Fibroblast of lung (primary cell): ENCODE results near the gene SLC6A19. TPM values are rescaled to one million over a fixed set of nuclear protein-coding genes. Genes with fewer than 3 reads are reported as not detected.

Experiments
- DNase-seq, 2 donors: peaks; one replicate each; pipeline versions ENCODE4 v3.0.0 to v3.0.0-alpha.2; 2010; ENCODE audit warnings: low read depth in 2 of 2
- H2AFZ ChIP-seq: 2 replicates; pipeline ENCODE4 v1.5.1; 2012; ENCODE audit warnings: low read length, control low read depth, inconsistent platforms
- H3K27ac ChIP-seq: 2 replicates; pipeline ENCODE4 v1.5.1; 2011; ENCODE audit warnings: low read length, control low read depth; ENCODE audit not compliant: insufficient read depth
- H3K27me3 ChIP-seq: 2 replicates; pipeline ENCODE4 v1.5.1; 2011; ENCODE audit warnings: mild to moderate bottlenecking, low read length; ENCODE audit not compliant: control insufficient read depth, insufficient read depth
- H3K36me3 ChIP-seq: 2 replicates; pipeline ENCODE4 v1.5.1; 2011; ENCODE audit warnings: low read length; ENCODE audit not compliant: control insufficient read depth, insufficient read depth
- H3K4me1 ChIP-seq: 2 replicates; pipeline ENCODE4 v1.5.1; 2011; ENCODE audit warnings: low read length; ENCODE audit not compliant: control insufficient read depth, insufficient read depth; ENCODE audit errors: extremely low read depth
- H3K4me2 ChIP-seq: 2 replicates; pipeline ENCODE4 v1.5.1; 2011; ENCODE audit warnings: low read length, control low read depth; ENCODE audit not compliant: insufficient read depth; ENCODE audit errors: extremely low read depth
- H3K4me3 ChIP-seq, 4 experiments: fragments of 200-600 bp in 1 of 4; sonication (generic) in 1 of 4; replicated peaks in 1 of 4; 2 replicates each; pipeline ENCODE4 v1.5.1; 2011 to 2016; ENCODE audit warnings: low read length in 4 of 4, low read depth in 3 of 4, mild to moderate bottlenecking in 3 of 4, control low read depth in 2 of 4, inconsistent platforms in 1 of 4, mixed read lengths in 1 of 4; ENCODE audit not compliant: insufficient read depth in 1 of 4; ENCODE audit errors: control extremely low read depth in 1 of 4
- H3K79me2 ChIP-seq: 2 replicates; pipeline ENCODE4 v1.5.1; 2012; ENCODE audit warnings: mild to moderate bottlenecking, low read length, inconsistent platforms; ENCODE audit not compliant: control insufficient read depth, insufficient read depth
- H3K9ac ChIP-seq: 2 replicates; pipeline ENCODE4 v1.5.1; 2011; ENCODE audit warnings: mild to moderate bottlenecking, low read length, control low read depth; ENCODE audit not compliant: insufficient read depth
- H3K9me3 ChIP-seq: 2 replicates; pipeline ENCODE4 v1.5.1; 2012; ENCODE audit warnings: low read depth, low read length; ENCODE audit not compliant: control insufficient read depth, insufficient read depth
- H4K20me1 ChIP-seq: 2 replicates; pipeline ENCODE4 v1.5.1; 2011; ENCODE audit warnings: low read length; ENCODE audit not compliant: control insufficient read depth, insufficient read depth; ENCODE audit errors: extremely low read depth
- EZH2 ChIP-seq: IDR thresholded peaks from 2 replicates; pipeline ENCODE4 v1.5.1; 2012; ENCODE audit warnings: low read length, control low read depth, mild to moderate bottlenecking; ENCODE audit errors: missing control alignments
- polyA plus RNA-seq, 2 donors: library from polyadenylated mRNA; depleted of rRNA in 1 of 2; stranded (reverse) in 1 of 2; unstranded in 1 of 2; fragments of >200 nt; gene quantifications; 2 replicates each; pipeline ENCODE4 v1.2.1, GENCODE V29; 2011 to 2012; ENCODE audit warnings: missing spikeins in 1 of 2
- total RNA-seq: library from RNA; depleted of rRNA; stranded (reverse); fragments of >200 nt; gene quantifications from 2 replicates; pipeline ENCODE4 v1.2.1, GENCODE V29; 2014
- TF ChIP-seq, protein P1 (sequence below), 2 donors: IDR thresholded peaks in 1 of 2; conservative IDR thresholded peaks in 1 of 2; 1 replicate in 1 of 2; 2 replicates in 1 of 2; pipeline ENCODE4 v1.5.1; 2011 to 2012; ENCODE audit warnings: low read length in 2 of 2, control low read depth in 1 of 2, inconsistent platforms in 1 of 2, low read depth in 1 of 2, mild to moderate bottlenecking in 1 of 2

SLC6A19 gene
- total and polyA plus RNA-seq, 2 donors (not counting 1 experiment from before 2014, with no cell fraction given) = not detected

DNA sequence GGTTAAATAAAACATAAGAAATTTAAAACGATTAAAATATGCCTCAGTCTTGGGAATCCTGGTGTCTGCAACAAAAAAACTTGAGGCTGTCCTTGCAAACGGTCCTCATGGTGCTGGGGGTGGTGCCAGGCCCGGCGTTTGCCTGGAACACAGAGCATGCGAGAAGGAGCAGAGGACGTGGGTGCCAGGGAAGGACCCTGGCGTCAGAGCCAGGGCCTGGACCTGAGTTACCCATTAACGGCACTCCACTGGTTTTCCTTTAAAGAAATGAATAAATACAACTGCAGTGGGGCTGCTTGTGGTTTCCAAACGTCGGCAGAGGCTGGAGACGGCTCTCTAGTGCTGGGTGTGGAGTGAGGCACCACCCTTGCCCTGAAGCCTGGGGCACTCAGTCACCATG lies 23.7 kb downstream of the SLC6A19 start, which contains the start of gene SLC6A18:
Gene SLC6A18 (plus strand): TSS at position 301 of the 400 bp plus-strand sequence. CDS start 97 bp downstream, at position 398.
- no peak within 1 kb of the TSS for H2AFZ ChIP-seq
- H3K27me3 ChIP-seq = no peaks in the 10 kb centered on the region
- H3K27ac ChIP-seq = no peak within 1 kb of the TSS
- H4K20me1 ChIP-seq = no peaks in the 10 kb centered on the region
- no peak within 1 kb of the TSS for H3K9ac ChIP-seq
- H3K4me1 ChIP-seq = no peaks in the 10 kb centered on the region
- H3K4me3 ChIP-seq = no peak within 1 kb of the TSS
- no peak for DNase-seq
- TF ChIP-seq EZH2 = no peak
- TF ChIP-seq, protein P1, sequence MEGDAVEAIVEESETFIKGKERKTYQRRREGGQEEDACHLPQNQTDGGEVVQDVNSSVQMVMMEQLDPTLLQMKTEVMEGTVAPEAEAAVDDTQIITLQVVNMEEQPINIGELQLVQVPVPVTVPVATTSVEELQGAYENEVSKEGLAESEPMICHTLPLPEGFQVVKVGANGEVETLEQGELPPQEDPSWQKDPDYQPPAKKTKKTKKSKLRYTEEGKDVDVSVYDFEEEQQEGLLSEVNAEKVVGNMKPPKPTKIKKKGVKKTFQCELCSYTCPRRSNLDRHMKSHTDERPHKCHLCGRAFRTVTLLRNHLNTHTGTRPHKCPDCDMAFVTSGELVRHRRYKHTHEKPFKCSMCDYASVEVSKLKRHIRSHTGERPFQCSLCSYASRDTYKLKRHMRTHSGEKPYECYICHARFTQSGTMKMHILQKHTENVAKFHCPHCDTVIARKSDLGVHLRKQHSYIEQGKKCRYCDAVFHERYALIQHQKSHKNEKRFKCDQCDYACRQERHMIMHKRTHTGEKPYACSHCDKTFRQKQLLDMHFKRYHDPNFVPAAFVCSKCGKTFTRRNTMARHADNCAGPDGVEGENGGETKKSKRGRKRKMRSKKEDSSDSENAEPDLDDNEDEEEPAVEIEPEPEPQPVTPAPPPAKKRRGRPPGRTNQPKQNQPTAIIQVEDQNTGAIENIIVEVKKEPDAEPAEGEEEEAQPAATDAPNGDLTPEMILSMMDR (conservative IDR thresholded peaks at IDR 0.05 in 1 of 2, IDR thresholded peaks at IDR 0.05 in 1 of 2; ENCODE audit: low read depth in 1 of 2, low read length in 2 of 2) = no peak
- no peaks in the 10 kb centered on the region for H3K79me2 ChIP-seq
- H3K9me3 ChIP-seq = peaks cover 7% of the 10 kb centered on the region
- H3K4me2 ChIP-seq = no peak within 1 kb of the TSS
- no peaks in the 10 kb centered on the region for H3K36me3 ChIP-seq

DNA sequence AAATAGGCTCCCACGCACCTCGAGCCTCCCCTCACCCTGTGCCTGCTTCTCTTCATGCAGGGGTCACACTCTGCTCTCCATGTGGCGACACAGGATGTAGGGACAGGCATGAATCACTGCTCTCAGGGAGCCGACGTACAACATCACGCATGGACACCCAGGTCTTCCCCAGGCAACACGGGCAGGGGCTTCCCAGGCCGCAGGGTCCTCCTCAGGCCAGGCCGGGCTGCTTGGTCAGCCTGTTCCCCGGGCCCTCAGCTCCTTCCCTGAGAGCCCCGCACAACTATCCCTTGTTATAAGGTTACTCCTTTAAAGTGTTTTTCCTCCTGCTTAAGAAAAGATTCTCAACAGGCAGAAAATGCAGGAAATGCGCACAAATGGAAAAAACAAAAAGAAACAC lies 24.8 kb downstream of the SLC6A19 start:
- H4K20me1 ChIP-seq = no peaks in the 10 kb centered on the region
- no peak overlapping the region for H3K27ac ChIP-seq
- no peaks in the 10 kb centered on the region for H3K79me2 ChIP-seq
- no peaks in the 10 kb centered on the region for H3K27me3 ChIP-seq
- no peaks in the 10 kb centered on the region for H3K36me3 ChIP-seq
- TF ChIP-seq EZH2 = no peak
- TF ChIP-seq, protein P1 (conservative IDR thresholded peaks at IDR 0.05 in 1 of 2, IDR thresholded peaks at IDR 0.05 in 1 of 2; ENCODE audit: low read depth in 1 of 2, low read length in 2 of 2) = no peak
- H3K9me3 ChIP-seq = peaks cover 7% of the 10 kb centered on the region
- no peak overlapping the region for H3K9ac ChIP-seq
- DNase-seq = no peak
- no peak overlapping the region for H3K4me2 ChIP-seq
- H2AFZ ChIP-seq = no peak overlapping the region
- H3K4me3 ChIP-seq = no peak overlapping the region
- H3K4me1 ChIP-seq = no peaks in the 10 kb centered on the region

DNA sequence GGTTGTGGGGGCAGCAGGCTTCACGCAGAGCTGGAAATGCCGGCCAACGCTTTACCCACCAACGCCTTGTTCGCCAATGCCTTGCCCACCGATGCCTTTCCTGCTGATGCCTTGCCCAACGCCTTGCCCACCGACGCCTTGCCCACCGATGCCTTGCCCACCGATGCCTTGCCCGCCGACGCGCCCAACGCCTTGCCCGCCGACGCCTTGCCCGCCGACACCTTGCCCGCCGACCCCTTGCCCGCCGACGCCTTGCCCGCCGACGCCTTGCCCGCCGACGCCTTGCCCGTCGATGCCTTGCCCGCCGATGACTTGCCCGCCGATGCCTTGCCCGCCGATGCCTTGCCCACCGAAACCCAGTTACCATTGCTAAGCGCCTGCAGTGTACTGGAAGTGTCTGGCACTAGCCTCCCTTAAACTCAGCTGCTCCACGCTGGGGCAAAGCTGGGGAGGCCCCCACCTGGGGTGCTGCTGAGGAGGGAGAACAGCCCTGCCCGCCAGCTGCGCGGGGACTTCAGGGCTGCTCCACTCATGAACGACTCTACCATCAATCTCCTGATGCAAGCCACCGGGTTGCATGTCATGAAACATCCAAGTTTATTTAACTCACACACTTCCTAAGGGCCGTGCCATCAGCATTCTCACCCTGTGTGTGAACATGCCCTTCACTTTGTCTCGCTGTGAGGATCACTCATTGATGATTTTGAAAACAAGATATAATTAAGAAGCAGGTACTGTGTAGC lies 25.6 kb downstream of the SLC6A19 start:
- Histone ChIP-seq H3K79me2 (no peaks in the 10 kb centered on the region), H3K9ac (no peak overlapping the region), H3K4me2 (no peak overlapping the region), H3K4me3 (no peak overlapping the region), H3K36me3 (no peaks in the 10 kb centered on the region), H3K27me3 (no peaks in the 10 kb centered on the region), H2AFZ (no peak overlapping the region), H4K20me1 (no peaks in the 10 kb centered on the region), H3K27ac (no peak overlapping the region), H3K9me3 (peaks cover 4% of the 10 kb centered on the region), H3K4me1 (no peaks in the 10 kb centered on the region)
- TF ChIP-seq, protein P1 (conservative IDR thresholded peaks at IDR 0.05 in 1 of 2, IDR thresholded peaks at IDR 0.05 in 1 of 2; ENCODE audit: low read depth in 1 of 2, low read length in 2 of 2) = no peak
- no peak for TF ChIP-seq EZH2
- no peak for DNase-seq
